Myocyte (in vitro differentiated cells): ENCODE data around the gene NPB. TPM values are rescaled to one million over a fixed set of nuclear protein-coding genes. Genes with fewer than 3 reads are reported as not detected.

ENCODE experiments used
- DNase-seq: peaks from one replicate; pipeline ENCODE4 v3.0.0-alpha.2; 2012; ENCODE audit warnings: low read depth
- total RNA-seq: library from RNA; depleted of rRNA; stranded (reverse); fragments of >200 nt; gene quantifications from 2 replicates; pipeline ENCODE4 v1.2.3, GENCODE V29; 2014

NPB gene
- total RNA-seq, 1 donor from 2014 or later, result 1.3 TPM

DNA sequence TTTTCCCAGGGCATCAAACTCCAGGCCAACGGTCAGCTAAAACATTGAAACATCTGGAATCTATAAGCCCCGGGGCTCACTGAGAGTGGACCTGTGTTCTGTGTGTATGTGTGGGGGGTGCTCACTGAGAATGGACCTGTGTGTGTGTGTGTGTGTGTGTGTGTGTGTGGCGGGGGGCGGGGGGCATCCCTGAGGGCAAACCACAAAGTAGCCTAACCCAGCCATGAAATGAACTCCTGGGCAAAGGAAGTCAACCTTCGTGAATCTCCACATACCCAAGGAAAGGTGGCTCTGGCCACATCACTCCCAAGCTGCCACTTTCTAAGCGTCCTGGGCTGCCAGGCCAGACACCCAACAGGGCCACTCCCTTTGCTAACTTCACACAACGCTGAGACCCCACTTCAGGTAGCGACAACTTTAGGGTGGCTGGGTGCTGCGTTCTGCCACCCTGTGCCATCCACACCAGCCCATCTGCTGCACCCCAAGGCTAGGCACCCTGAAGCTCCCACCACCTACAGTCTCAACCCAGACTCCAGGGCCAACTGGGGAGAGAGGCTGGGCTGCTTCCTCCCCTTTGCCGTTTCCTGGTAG lies 23.9 kb downstream of the NPB start:
- DNase-seq, result no peak

DNA sequence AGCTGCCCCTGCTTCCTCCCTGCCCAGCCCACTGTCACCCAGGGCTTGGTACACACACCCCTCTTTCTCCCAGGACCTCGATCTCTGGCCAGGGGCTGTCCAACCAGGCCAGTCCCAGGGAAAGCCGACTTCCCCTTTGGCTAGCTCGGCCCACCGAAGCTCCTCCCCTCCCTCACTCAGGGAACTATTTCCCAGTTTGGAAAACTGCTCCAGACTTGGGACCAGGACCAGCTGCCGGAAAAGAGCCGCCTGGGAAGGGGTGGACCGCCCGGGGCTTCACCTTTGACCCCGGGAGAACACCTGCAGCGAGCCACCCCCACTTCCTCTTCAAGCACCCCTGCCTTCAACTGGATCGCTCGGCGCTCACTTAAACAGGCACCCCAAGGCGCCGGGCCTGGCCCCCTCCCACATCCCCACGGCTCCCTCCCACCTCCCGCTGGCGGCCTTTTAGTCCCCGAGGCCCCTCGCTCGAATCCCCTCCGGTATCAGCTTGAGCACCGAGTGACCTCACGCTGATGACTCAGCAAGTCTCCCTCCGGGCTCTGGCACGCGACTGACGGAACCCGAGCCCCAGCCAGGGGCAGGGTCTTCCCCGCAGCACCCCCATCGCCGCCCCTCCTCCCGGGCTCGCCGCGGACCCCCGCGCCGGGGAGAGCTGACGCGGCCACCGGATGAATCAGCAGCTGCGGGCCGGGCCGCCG lies 24.6 kb downstream of the NPB start:
- peak; percentile 89 for DNase-seq

DNA sequence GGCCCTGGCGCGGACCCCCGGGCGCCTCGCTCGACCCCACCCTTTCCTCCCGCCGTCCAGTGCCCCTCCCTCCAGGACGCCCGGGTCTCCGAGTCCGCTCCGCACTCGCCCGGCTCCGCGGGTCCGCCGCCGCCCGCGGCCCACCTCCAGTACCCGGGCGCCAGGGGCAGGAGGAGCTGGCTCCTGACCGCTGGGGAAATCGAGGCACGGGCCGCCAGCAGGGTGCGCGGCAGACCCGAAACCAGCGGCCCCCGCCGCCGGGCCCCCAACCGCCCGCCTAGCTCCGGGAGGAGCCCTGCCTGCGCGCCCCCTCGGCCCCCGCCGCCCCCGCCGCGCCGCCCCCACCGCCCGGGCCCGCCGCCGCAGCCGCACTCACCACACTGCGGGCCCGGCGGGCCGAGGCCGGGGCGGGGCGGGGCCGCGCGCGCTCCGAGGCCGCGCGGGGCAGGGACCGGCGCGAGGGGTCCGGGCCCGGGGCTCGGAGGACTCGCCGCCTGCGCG lies 25.2 kb downstream of the NPB start:
- no peak for DNase-seq

DNA sequence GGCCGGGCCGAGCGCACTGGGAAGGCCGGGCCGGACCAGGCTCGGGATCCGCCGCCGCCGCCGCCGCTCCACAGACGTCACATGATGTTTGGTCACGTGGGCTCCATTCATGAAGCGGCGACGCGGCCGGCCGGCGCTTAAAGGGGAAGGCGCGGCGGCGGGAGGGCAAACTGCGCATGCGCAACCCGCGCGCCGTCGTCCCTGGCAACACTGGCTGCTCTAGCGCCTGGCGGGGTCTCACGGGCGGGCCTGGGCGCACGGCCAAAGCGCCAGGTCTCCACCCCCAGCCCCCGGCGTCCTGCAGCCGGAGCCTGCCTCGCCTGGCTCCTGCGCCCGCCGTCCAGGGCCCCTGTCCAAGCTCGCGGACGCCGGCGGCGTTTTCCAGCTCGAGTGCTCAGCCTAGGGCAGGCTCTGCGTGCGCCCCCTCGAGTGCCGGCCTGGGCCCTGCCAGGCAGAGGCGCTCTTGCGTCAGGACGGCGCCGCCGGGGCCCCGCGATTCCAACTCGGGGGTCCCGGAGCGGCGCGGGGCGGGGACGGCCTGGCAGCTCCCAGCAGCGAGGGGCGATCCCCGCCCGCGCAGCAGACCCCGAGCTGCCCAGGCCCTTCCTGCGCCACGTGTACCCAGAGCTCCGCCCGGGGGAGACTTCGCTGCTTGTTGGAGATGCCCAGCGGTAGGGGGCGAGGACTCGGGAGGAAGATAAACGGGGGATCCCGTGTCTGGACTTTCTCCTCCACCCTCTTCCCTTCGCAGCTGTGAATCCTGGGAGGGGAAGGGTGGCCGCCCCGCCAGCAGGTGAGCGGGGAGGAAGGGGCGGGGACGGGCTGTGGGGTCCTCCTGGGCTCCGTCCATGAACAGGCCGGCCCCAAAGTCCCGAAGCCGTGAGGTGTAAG lies 25.9 kb downstream of the NPB start, which contains the start of gene MAFG:
TSS of gene MAFG (minus strand) at position 83 of the 891 bp plus-strand sequence. CDS start 4,550 bp downstream, outside the sequence.
- peak; percentile 93 for DNase-seq

DNA sequence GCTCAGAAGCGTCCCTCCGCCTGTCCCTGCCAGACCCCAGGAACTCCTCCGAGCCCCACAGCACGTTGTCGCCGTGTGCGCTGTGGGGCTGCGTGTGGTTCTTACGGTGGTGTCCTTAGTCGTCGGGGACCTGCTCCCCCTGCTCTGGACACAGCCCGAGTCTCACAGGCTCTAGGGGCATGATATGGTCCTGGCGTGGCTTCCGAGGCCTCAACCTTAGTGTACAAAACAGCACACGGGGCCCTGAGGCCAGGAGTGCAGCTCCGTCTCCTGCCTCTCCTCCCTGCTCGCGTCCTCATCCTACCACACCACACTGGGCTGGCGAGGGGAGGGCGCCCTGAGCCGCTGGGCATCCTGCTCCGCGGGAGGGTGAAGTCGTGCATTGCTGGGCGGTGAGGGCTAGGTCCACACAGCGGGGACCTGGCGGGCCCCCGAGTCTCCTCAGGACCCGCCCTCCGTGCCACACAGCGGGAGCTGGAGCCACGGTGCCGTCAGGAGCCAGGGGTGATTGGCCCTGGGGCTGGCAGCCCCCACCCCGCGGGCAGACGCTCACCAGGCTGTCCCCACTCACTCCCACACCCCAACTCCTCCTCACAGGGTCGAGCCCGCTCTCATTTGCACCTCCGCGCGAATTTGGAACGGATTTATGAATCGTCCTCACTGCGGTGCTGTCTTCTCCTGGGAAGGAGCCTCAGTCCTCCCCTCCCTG lies 26.7 kb downstream of the NPB start:
- no peak for DNase-seq

DNA sequence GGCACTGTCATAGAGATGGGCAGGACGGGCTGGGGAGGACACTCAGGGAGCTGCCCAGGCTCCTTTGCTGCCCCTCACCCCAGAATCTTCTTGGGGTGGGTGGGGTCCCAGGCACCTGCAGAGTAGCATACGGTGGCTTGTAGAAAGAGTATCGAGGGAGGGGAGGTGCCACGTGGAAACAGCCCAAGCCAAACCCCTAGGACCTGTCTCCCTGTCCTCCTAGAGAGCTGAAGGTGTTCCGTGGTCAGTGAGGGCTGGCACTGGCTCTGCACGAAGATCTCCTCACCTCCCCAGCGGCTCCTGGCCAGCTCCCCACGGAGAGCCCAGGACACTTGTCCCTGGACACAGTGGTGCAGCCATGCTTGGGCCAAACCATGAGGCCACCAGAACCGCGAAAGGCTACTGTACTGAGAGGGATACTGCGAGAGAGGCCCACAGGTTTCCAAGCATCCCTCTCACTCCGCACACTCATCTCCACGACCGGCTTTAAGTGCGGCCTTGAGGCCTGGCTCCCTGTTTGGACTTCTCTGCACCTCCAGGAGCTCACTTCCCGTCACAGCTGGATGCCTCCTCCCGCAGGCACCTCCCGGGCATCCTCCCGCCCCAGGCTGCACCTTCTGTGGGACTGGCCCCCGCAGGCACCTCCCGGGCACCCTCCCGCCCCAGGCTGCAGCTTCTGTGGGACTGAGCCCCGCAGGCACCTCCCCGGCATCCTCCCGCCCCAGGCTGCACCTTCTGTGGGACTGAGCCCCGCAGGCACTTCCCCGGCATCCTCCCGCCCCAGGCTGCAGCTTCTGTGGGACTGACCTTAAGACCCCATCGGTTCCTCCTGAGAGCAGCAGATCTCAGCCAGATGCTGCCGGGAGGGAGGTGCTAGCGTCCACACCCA lies 27.5 kb downstream of the NPB start:
- no peak for DNase-seq

DNA sequence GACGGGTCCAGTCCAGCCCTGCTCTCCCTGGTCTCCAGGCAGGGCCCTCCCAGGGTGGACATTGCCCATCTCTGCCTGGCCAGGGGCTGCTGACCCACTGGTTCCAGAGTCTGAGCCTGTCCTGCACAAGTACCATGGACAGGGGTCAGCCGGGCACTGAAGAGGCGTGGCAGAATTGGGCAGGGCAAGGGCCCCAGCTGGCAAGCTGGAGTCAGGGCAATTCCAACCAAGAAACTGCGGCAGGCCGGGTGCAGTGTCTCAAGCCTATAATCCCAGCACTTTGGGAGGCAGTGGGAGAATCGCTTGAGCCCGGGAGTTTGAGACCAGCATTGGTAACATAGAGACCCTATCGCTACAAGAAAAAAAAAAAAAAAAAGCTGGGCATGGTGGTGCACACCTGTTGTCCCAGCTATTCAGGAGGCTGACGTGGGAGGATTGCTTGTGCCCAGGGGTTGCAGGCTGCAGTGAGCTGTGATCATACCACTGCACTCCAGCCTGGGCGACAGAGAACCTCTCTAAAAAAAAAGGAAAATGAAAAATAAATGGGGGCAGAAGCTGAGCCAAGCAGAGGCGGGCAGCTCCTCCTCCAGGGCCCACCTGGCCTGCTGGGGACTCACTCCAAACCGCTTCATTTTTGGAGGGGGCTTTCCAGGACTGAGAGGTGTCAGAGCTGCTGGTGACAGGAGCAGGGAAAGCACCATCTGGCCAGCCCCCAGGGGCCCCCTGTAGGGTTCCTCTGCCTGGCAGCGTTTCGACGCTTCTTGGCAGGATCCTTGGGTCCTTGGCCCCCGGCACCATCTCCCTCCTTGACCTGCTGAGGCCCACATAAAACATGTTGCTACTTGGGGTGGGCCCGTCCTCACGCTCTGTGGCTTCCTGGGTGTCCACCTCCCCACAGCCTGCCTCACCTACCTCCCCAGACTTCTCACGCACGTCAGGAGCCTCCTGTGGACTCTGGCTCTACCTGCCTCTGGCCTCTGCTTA lies 28.4 kb downstream of the NPB start:
- DNase-seq, result peak; percentile 58

DNA sequence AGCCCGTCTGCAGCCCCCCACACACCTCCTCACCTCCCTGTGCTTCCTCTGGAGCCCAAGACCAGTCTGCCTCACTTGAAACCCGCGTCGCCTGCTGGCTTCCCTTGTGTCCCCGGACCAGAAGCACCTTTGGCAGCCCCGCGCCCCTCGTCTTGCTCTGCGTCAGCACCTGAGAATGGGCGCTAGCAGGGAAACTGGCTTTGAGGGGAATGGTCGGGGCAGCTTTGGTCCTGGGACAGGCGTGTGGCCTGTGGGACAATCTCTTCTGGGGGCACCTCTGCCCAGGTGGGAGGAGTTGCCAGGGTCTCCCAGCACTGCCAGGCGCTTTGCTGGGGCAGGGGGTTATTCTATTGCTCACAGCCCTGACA lies 29.1 kb downstream of the NPB start:
- no peak for DNase-seq

DNA sequence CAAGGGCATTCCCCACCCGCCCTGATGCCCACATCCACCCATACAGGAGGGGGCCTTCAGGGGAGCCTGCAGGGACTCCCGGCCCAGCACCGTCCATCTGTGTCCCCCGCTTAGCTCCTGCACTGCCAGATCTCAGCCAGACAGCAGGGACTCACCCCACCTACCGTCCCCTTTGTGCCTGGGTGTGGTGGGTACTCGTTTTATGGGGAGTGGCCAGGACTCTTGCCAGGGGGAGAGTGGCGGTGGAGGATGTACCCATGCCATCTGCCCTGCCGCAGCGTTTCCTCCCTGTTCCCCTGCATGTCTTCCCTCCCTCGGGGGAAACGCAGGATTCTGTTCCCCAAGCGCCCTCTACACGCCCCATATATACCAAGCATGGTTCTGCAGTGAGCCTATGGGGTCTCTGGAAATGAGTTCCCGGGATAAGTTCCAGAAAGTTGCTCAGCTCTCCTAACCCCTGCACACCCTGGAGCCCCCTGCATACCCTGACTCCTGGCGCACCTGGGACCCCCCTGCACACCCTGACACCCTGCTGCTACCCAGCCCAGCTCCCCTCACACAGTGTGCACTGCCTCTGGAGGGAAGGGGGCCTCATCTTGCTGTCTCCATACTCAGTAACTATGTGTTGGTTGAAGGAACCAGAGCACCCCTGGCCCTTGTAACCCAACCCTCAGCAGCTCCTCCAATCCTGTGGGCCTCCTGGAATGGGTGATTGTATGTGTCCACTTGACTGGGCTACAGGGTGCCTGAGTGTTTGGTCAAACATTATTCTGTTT lies 29.7 kb downstream of the NPB start:
- no peak for DNase-seq

DNA sequence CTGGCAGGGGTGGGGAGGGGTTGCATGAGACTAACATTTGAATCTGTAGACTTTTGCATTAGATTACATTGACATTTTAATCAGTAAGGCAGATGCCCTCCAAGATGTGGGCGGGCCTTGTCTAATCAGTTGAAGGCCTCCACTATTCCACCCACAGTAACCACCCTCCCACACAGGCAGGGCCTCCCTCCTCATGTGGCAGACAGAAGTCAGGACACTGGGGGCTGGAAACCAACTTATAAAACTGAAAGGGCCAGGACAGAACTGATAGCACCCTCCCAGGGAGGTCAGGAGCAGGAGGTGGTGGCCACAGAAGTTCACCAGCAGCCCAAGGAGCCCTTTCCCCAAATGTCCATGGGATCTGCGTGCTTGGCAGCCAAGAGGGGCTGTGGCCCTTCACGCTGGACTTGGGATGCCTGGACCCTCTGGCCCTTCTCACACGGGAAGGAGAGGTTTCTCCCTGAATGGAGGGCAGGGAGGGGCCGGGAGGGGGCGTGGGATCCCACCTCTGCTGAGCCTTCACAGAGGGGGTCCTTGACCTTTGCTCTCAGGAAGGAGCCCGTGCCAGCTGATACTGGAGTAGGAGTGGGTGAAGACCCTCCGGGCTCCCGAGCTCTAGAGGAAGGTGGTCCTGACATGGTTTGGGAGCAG lies 30.4 kb downstream of the NPB start:
- DNase-seq, result no peak

DNA sequence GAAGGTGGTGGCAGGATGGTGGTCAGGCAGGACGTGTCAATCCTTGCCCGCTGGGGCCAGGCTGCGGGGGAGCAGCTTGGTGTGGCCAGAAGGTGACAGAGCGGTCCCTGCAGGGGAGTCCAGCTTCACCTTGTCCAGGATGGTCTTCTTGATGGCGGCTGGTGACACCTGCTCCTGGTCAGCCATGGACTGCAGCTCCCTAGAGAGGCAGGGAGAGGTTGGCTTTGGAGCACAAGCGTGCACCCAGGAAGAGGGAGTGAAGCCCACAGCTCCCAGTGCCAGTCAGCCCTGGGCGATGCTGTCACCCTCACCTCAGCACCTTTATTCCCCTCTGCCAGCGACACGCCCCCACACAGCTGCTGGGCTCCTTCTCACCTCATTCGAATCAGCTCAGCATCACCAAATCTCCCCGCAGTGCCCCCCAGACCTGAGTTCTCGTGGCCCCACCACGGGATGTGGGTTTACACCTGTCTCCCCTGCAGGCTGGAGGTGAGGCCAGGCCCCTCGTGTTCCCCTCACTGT lies 31.2 kb downstream of the NPB start:
- no peak for DNase-seq

DNA sequence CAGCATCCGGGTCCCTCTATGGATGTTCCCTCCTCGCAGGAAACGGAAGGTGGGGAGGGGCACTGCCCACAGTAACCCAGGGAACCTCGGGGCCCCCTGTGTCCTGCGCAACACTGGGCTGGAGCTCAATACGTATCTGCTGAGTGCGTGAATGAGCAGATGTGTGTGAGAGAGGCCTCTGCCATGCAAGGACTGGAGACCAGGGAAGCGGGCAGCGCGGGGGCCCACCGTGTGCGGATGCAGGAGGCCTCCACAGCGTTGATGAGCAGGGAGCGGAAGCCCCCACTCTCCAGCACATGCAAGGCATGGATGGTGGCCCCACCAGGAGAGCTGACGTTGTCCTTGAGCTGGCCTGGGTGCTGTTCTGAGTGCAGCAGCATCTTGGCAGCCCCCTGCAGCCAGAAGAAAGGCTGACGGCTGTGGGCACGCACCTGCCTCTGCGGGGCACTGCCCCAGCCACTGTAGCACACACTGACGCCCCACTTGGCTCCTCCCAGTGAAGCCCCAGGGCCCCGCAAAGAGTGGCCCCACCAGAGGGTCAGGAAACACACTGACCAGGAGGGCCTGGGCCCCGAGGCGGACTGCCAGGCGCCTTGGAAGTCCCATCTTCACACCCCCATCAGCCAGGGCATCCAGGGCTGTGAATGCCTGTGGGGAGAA lies 32.2 kb downstream of the NPB start:
- no peak for DNase-seq

DNA sequence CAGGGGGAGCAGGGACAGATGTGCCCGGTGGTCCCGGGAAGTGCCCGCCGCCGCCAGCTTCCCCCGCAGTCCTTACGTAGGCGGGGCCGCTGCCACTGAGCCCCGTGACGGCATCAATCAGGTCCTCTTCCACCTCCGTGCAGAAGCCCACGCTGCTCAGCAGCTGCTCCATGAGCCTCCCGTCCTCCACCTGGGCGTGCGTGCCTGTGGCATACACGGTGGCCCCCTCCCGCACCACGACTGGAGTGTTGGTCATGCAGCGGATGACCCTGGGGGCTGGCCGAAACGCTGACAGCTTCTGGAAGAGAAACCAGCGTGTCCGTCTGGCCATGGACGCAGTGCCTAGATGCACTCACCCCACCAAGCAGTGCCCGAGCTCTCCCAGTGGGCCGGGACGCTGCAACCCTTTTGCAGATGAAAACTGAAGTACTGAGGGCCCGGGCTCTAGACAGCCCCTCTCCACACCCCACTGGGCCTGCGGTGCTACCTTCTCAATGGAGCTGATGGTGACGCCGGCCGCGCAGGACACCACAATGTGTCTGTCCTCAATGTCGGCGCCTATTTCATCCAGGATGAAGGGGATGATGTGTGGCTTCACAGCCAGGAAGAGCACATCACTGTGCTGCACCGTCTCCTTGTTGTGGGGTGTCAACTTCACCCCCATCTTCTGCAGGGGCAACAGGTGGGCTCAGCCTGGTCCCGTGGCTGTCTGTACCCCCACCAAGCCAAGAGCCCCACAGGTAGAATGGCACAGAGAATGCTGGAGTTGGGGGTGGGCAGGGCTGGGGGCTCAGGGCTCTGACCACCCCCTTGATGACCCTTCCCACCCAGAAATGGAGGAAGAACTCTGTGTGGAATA lies 33.0 kb downstream of the NPB start:
- no peak for DNase-seq

DNA sequence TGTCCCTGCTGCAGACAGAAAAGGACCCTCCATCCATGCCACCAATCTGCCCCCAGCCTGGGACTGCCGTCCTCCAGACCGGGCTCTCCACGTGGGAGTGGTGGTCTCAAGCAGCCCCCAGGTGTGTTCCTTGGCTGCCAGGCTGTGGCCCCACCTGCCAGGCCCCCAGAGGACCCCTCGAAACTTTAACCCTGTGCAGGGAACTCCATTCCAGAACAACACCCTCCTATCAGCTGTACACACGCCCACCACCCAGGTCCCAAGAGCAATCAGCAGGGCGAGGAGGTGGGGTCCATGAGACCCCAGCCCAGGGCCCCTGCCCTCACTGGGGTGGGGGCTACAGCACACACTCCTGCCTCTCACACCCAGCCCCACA lies 33.7 kb downstream of the NPB start:
- DNase-seq, result no peak

DNA sequence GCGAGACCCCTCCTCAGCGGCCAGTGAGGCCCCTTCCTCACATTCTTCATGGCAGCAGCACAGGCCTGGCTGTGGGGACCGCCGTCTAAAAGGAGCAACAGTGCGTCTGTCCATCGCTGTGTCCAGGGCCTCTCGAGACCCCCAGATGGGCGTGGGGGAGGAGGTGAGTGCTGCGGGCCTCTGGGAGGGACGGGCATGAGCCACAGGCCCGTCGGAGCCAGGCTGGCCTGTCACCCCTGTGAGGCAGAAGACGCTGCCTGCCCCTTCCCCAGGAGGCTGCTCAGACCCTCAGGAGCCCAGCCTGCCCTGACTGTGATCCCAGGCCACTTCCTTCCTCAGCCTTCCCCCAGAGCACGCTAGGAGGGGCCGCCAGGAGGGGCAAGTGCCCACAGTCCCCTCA lies 37.2 kb downstream of the NPB start:
- no peak for DNase-seq

DNA sequence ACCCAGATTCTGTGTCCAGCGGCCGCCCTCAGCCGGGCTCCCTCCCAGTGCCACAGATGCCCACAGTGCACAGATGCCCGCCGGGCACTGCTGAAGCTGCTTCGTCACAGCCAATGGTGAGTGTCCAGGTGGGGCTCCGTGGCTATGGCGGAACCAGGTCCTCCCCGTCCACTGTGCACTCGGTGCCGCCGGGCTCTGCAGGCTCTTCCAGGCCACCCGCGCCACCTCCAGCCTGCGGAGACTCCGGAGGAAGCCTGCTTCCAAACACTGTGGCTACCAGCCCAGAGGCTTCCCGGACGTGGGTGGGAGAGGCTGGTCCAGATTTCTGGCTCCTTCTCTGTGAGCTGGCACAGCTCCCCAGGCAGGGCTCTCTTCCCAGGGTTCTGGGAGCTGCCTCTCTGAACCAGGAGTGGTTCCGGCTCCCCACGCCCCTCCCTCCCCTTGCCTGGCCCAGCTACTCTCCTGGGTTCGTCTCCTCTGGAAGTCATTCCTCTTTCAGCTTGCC lies 37.9 kb downstream of the NPB start:
- no peak for DNase-seq
